ENCODE measurements around the gene TLK1. TPM values are rescaled to one million over a fixed set of nuclear protein-coding genes. Genes with fewer than 3 reads are reported as not detected.

TLK1 gene
- total RNA-seq, 1 donor from 2014 or later = 32.2 TPM

DNA sequence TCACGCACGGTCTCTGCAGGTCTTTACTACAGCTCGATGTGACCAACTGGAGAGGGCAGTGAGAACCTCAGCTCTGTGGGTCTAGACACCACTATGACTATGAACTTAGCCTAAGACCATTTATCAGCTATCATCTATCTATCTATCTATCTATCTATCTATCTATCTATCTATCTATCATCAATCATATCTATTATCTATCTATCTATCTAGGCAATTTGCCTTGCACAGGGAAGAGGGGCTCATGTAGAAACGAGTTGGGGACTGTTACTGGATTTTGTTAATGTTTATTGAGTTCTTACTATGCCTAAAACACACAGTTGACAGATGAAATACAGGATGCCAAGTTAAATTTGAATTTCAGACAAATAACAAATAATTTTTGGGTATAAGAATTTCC is 41.1 kb upstream of the TLK1 start:
- intact Hi-C loops (cut with DNase I) = no loop called here
- no peak for DNase-seq (ENCODE audit: low spot score in 2 of 2)
- H3K4me3 ChIP-seq = no peak overlapping the region
- H3K4me1 ChIP-seq = no peaks in the 10 kb centered on the region
- no peaks in the 10 kb centered on the region for H3K36me3 ChIP-seq
- no peak overlapping the region for H3K27ac ChIP-seq
- TF ChIP-seq CTCF (IDR thresholded peaks at IDR 0.05) = no peak
- H3K27me3 ChIP-seq = no peaks in the 10 kb centered on the region
- no peaks in the 10 kb centered on the region for H3K9me3 ChIP-seq

DNA sequence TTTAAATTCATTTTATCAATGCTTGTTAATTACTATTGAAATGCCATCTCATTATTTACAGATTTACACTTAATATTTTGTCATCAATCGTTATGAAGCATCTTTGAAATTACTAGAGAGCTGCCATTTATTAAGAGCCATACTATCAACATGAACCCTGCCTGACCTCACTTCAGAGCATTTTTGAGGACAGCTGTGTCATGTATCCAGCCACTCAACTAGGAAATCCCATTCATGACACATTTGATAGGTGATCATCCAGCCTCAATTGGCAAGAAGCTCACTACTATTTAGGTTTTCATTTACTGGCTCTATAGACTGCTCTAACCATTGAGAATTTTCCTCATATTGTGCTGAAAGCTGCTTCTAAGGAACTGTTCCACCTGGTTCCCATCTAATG is 40.6 kb upstream of the TLK1 start:
- no peak overlapping the region for H3K27ac ChIP-seq
- no peaks in the 10 kb centered on the region for H3K9me3 ChIP-seq
- no peak for DNase-seq (ENCODE audit: low spot score in 2 of 2)
- H3K4me3 ChIP-seq = no peak overlapping the region
- H3K4me1 ChIP-seq = no peaks in the 10 kb centered on the region
- intact Hi-C loops (cut with DNase I) = no loop called here
- TF ChIP-seq CTCF (IDR thresholded peaks at IDR 0.05) = no peak
- H3K27me3 ChIP-seq = no peaks in the 10 kb centered on the region
- H3K36me3 ChIP-seq = no peaks in the 10 kb centered on the region

- Histone ChIP-seq H3K27ac (no peak overlapping the region), H3K27me3 (no peaks in the 10 kb centered on the region), H3K36me3 (no peaks in the 10 kb centered on the region), H3K4me1 (no peaks in the 10 kb centered on the region), H3K4me3 (no peak overlapping the region), H3K9me3 (no peaks in the 10 kb centered on the region)
- no peak for DNase-seq (ENCODE audit: low spot score in 2 of 2)
- intact Hi-C loops (cut with DNase I) = no loop called here
- no peak for TF ChIP-seq CTCF (IDR thresholded peaks at IDR 0.05)
Measured at GRCh38 chr2:171200469-171200868, 39.8 kb upstream of the TLK1 start.

GRCh38 chr2:171191021-171191420 is 30.3 kb upstream of the TLK1 start:
- DNase-seq (ENCODE audit: low spot score in 2 of 2) = no peak
- Histone ChIP-seq H3K4me3 (no peak overlapping the region), H3K27me3 (no peaks in the 10 kb centered on the region), H3K36me3 (no peaks in the 10 kb centered on the region), H3K27ac (no peak overlapping the region), H3K9me3 (no peaks in the 10 kb centered on the region), H3K4me1 (no peaks in the 10 kb centered on the region)
- intact Hi-C loops (cut with DNase I) = no loop called here
- TF ChIP-seq CTCF (IDR thresholded peaks at IDR 0.05) = no peak

DNA sequence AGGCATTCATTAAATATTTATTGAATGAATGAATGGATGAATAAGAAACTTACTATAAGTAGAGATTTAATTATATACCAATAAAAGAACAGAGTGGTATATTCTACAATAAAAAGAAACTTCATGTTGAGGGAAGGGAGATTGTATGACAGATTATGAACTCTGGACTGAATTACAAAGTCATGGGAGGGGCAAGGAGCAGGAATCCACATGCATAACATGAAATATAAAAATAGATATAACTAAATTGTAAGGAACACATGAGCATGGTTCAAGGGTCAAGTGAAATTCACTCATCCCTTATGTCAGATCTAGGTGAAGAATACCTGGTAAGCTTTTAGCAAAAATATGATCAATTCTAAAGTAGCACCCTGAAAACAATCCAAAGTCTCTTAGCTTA is 27.1 kb upstream of the TLK1 start:
- Histone ChIP-seq H3K9me3 (no peaks in the 10 kb centered on the region), H3K27ac (no peak overlapping the region), H3K27me3 (no peaks in the 10 kb centered on the region), H3K4me3 (no peak overlapping the region), H3K36me3 (no peaks in the 10 kb centered on the region), H3K4me1 (no peaks in the 10 kb centered on the region)
- no peak for TF ChIP-seq CTCF (IDR thresholded peaks at IDR 0.05)
- intact Hi-C loops (cut with DNase I) = no loop called here
- DNase-seq (ENCODE audit: low spot score in 2 of 2) = no peak

GRCh38 chr2:171187177-171187576 is 26.5 kb upstream of the TLK1 start:
- no peak for TF ChIP-seq CTCF (IDR thresholded peaks at IDR 0.05)
- H3K27ac ChIP-seq = no peak overlapping the region
- intact Hi-C loops (cut with DNase I) = no loop called here

More at GRCh38 chr2:171187177-171187576, 26.5 kb upstream of the TLK1 start:
- no peaks in the 10 kb centered on the region for H3K4me1 ChIP-seq
- no peak for DNase-seq (ENCODE audit: low spot score in 2 of 2)
- H3K27me3 ChIP-seq = no peaks in the 10 kb centered on the region
- no peak overlapping the region for H3K4me3 ChIP-seq
- H3K36me3 ChIP-seq = no peaks in the 10 kb centered on the region
- no peaks in the 10 kb centered on the region for H3K9me3 ChIP-seq

Data from ascending aorta (tissue), 2 donors.